ENCODE measurements around the gene TAPBPL. TPM values are rescaled to one million over a fixed set of nuclear protein-coding genes. Genes with fewer than 3 reads are reported as not detected.
A peak's percentile ranks its signal among the peaks of the same experiment; 100 is the strongest.
"Not testable (repeated sequence)": the region's sequence is repeated elsewhere in the genome, so short reads cannot be mapped to it uniquely, and the experiment has no call there.

The TAPBPL gene
- total RNA-seq, 1 donor: 114 TPM

GRCh38 chr12:6460751-6461371 lies 9.0 kb downstream of the TAPBPL start:
- no peak for DNase-seq (ENCODE audit: low read depth in 2 of 3, low spot score in 2 of 3)

DNA sequence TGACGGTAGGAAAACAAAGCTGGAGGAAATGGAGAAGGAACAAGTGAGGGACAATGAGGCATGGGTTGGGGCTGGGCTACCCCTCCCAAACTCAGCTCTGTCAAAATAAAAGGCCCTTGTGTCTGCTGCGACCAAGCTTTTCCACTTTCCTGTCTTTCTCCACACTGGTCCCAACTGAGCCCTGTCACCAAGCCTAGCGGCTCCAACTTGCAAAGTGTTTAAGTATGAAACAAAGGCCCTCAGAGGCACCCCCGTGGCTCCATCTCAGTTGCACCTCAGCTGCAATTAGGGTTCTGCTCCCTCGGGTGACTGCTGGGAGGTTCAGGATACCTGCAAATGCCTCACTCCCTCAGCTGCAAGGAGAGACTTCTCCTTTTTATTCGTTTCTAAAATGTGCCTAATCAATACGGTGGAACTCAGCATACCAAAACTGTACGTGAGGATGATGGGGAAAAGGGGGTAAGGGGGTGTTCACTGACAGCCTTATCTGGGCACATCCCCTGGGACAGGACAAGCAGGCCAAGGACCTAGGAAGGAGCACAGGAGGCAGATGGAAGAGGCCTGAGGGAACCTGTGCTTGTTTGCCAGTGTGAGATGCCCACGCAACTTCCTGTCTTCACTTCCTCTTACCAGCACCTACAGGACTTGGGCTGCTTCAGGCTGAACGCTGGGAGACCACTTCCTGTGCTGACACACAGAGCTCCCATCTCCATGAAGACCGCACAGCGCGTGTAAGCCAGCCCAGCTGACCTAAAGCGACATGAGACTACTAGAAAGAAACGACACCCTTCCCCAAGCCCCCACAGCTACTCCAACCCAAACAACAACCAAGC lies 9.8 kb downstream of the TAPBPL start:
- DNase-seq (ENCODE audit: low read depth in 2 of 3, low spot score in 2 of 3): peak; percentile 61 to 94 (median 92)

- DNase-seq (ENCODE audit: low read depth in 2 of 3, low spot score in 2 of 3): no peak
Measured at GRCh38 chr12:6462234-6462995, 10.6 kb downstream of the TAPBPL start.

GRCh38 chr12:6463216-6463615 lies 11.4 kb downstream of the TAPBPL start:
- DNase-seq (ENCODE audit: low read depth in 2 of 3, low spot score in 2 of 3): no peak

DNA sequence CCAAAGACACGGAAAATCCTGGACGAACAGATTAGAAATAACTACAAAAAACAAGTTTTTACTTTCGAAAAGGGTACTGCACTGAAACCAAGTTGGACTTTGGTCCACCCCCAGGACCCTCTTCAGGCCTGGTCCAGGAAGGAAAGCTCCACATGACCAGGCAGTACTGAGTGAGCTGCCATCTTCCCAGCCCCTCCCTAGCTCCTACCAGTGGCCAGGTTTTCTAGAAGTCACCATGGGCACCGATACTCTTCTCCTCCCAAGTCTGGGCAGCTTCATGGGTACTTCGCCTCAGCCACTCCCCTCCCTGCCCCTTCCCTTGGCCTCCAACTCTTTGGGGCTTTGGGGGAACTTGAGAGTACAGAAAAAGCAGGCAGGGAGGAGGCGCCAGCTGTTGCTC lies 12.0 kb downstream of the TAPBPL start:
- no peak for DNase-seq (ENCODE audit: low read depth in 2 of 3, low spot score in 2 of 3)

GRCh38 chr12:6464531-6464930 lies 12.7 kb downstream of the TAPBPL start:
- DNase-seq (ENCODE audit: low read depth in 2 of 3, low spot score in 2 of 3): no peak

DNA sequence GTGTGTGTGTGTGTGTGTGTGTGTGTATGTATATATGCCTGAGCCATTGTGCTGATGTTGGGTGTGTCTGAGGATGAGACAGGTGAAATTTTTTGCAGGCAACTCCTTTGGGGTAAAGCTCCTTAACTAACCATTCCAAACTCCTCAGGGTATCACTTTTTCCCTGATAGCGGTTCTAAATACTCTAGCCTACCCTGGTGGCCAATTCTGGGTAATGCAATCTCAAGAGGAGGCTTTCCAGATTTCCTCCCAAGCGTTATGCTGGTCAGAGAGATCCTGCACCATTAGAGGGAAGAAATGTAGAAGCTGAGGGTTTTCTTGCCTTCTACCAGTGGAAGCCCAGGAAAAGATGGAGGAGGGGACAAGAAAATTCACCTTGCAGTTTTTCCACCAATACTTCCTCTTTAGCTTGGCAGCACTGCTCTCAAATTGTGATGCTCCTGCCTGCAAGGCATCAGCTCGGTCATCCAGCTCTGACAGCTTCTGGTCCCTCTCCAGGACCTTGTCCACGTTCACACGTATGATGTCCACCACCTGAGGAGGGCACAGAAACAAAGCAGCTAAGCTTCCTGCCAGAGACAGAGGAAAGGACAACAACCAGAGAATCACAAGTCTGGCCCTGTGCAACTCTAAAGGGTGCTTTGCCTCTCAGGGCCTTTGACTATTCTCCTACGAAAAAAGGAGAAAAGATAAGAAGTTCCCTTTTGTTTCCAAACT lies 13.8 kb downstream of the TAPBPL start:
- peak in 2 of 3 donors; percentile 60 to 68 for DNase-seq (ENCODE audit: low read depth in 2 of 3, low spot score in 2 of 3)

DNA sequence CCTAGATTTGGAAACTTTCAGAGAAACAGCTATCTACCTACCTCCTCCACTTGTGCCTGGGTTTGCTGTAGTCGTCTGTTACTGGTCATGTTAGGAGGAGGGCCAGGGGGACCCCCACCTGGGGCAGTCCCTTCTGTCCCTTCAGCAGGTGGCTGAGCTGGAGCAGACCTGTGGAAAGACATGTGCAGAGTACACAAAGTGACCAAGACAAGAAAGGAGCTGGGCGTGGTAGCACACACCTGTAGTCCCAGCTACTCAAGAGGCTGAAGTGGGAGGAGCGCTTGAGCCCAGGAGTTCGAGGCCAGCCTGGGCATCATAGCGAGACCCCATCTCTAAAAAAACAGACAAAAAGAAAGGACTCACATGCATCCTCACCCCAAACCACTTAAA lies 14.3 kb downstream of the TAPBPL start:
- DNase-seq (ENCODE audit: low read depth in 2 of 3, low spot score in 2 of 3): no peak

GRCh38 chr12:6466751-6467150 lies 14.9 kb downstream of the TAPBPL start:
- not testable (repeated sequence) for DNase-seq (ENCODE audit: low read depth in 2 of 3, low spot score in 2 of 3)

GRCh38 chr12:6467571-6468282 lies 15.9 kb downstream of the TAPBPL start:
- DNase-seq (ENCODE audit: low read depth in 2 of 3, low spot score in 2 of 3): not testable (repeated sequence)

DNA sequence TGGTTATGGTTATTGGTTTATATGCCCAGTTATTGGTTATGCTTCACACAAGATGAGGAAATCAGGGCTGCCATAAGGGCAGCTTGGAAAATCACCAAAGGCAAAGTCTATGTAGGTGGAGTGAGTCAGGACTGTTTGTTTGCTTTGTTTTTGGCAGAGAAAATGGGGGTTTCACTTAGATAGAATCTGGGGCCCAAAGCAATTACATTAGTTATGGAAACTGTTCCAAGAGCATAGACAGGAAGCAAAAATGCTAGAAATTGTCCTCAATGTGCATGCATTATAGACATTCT lies 16.4 kb downstream of the TAPBPL start:
- no peak for DNase-seq (ENCODE audit: low read depth in 2 of 3, low spot score in 2 of 3)

- no peak for DNase-seq (ENCODE audit: low read depth in 2 of 3, low spot score in 2 of 3)
Measured at GRCh38 chr12:6469092-6469491, 17.2 kb downstream of the TAPBPL start.

GRCh38 chr12:6469609-6470374 lies 17.9 kb downstream of the TAPBPL start:
- DNase-seq (ENCODE audit: low read depth in 2 of 3, low spot score in 2 of 3): no peak

DNA sequence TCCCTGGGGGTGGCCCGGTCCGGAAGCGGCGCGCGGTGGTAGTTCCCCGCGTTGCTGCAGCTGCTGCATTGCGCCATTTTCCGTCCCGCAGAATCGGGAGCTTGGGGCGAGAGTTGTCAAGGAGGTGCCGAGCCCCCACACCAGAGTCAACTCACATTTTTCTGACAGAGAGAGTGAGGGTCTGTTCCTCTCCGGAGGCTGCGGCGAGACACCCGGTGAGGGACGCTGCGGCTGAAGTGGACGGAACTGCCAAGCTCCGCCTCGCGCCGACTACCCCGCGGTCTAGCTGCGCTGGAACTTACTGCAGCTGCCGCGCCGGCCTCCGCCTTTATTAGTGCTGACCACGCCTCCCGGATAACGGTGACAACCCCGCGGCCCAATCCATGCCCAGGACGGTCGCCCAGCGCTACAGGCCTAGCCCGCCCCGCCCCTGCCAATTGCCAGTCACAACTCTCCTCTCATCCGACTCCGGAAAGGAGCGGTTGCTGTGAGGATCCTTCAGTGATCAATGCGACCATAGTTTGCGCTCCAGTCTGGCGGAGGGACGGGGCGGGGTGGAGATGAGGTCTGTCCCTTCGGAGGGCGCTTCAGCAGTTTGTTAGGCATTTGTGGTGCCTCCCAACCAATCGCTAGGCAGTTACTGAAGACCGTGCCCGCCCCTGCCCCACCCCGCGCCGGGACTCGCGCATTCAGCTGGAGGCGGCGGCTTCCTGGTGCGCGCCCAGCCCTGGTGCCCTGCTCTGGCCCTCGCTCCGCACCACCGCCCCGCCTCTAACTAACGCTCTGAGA lies 18.7 kb downstream of the TAPBPL start, which contains the start of gene VAMP1:
Gene VAMP1 (minus strand): TSS at position 303 of the 789 bp plus-strand sequence. CDS start 146 bp downstream, at position 157.
- DNase-seq (ENCODE audit: low read depth in 2 of 3, low spot score in 2 of 3): peak; percentile 86 to 98 (median 93)

DNA sequence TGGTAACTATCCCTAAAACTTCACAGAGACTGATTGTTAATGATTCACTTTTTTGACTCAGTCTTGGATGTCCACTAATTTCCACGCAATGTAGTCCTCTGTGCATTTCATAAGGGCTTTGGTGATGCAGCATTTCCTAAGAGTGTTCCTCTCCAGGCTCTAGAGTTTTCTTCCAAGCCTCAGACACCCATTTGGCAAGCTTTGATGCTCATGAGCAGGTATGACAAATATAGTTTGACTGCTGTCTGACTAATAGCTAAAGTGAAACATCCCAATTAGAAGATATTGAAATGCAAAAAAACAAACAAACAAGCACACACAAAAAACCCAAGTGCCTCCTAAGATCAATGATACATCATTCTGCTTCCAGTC lies 20.1 kb downstream of the TAPBPL start:
- no peak for DNase-seq (ENCODE audit: low read depth in 2 of 3, low spot score in 2 of 3)

GRCh38 chr12:6472491-6472890 lies 20.6 kb downstream of the TAPBPL start:
- DNase-seq (ENCODE audit: low read depth in 2 of 3, low spot score in 2 of 3): no peak

DNA sequence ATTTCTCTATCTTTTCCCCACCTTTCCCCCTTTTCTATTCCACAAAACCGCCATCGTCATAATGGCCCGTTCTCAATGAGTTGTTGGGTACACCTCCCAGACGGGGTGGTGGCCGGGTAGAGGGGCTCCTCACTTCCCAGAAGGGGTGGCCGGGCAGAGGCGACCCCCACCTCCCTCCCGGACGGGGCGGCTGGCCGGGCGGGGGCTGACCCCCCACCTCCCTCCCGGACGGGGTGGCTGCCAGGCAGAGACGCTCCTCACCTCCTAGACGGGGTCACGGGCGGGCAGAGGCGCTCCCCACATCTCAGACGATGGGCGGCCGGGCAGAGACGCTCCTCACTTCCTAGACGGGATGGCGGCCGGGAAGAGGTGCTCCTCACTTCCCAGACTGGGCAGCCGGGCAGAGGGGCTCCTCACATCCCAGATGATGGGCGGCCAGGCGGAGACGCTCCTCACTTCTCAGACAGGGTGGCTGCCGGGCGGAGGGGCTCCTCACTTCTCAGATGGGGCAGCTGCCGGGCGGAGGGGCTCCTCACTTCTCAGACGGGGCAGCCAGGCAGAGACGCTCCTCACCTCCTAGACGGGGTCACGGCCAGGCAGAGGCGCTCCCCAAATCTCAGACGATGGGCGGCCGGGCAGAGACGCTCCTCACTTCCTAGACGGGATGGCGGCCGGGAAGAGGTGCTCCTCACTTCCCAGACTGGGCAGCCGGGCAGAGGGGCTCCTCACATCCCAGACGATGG lies 23.6 kb downstream of the TAPBPL start:
- DNase-seq (ENCODE audit: low read depth in 2 of 3, low spot score in 2 of 3): not testable (repeated sequence)

DNA sequence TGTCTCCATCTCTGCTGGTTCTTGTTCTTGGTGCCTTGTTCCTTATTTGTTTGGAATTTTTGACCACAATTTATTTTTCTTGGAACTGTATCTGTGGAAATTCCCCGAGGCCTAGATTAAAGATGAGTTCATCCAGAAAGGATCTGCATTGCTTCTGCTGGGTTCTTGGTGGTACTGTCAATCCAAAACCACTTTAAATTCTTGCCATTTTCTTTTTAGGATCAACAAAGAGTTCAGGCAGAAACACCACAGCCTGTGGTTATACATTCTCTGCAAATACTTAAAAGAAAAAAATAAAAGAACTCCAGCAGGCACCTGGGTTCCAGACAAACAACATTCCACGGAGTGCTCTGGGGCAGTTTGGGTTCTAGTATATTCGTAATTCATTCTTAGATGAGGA lies 24.6 kb downstream of the TAPBPL start:
- DNase-seq (ENCODE audit: low read depth in 2 of 3, low spot score in 2 of 3): no peak

Measured in hematopoietic multipotent progenitor cell (in vitro differentiated cells).